H1 (cell line): ENCODE data around the gene CHRNA5. TPM values are rescaled to one million over a fixed set of nuclear protein-coding genes. Genes with fewer than 3 reads are reported as not detected.

Experiments
- CHD1 ChIP-seq: IDR thresholded peaks from 2 replicates; pipeline ENCODE4 v1.6.1; 2012; ENCODE audit warnings: low read depth, low read length, improper control_type of control experiment
- CREB1 ChIP-seq: IDR thresholded peaks from 2 replicates; pipeline ENCODE4 v1.6.1; 2012; ENCODE audit warnings: inconsistent platforms
- GABPA ChIP-seq: IDR thresholded peaks from 2 replicates; pipeline ENCODE4 v1.6.1; 2011; ENCODE audit warnings: mild to moderate bottlenecking, low read length, moderate library complexity, borderline replicate concordance; ENCODE audit not compliant: insufficient read depth
- GTF2F1 ChIP-seq: IDR thresholded peaks from 2 replicates; pipeline ENCODE4 v1.6.1; 2012; ENCODE audit warnings: low read depth, low read length, improper control_type of control experiment, borderline replicate concordance
- KDM5A ChIP-seq: fragments of 200-600 bp; IDR thresholded peaks from 2 replicates; pipeline ENCODE4 v1.7.1; 2012; ENCODE audit warnings: mild to moderate bottlenecking, low read length, inconsistent platforms, mixed read lengths
- polyA plus RNA-seq, 7 experiments: library from polyadenylated mRNA; depleted of rRNA in 3 of 7; stranded (reverse) in 5 of 7; unstranded in 2 of 7; fragments of >200 nt in 5 of 7; fragments of 200-250 nt in 2 of 7; gene quantifications; 1 replicate in 5 of 7; 2 replicates in 1 of 7; 4 replicates in 1 of 7; pipeline versions ENCODE4 v1.2.1 to v1.2.3, GENCODE V29; 2011 to 2013; ENCODE audit warnings: missing spikeins in 2 of 7, mixed read lengths in 2 of 7
- total RNA-seq: library from RNA; stranded (reverse); fragmentation: NEBNext Ultra II Directional; extraction: Animal tissue kit (Norgen Biotek cat#: 25700); gene quantifications from 2 replicates; pipeline ENCODE4 v1.2.1, GENCODE V29; 2021

Gene CHRNA5
- total and polyA plus RNA-seq, 2 of the 8 experiments (the other 6 are each of a cell fraction or from before 2014, with no cell fraction given) = 13.5 to 31.4 TPM

DNA sequence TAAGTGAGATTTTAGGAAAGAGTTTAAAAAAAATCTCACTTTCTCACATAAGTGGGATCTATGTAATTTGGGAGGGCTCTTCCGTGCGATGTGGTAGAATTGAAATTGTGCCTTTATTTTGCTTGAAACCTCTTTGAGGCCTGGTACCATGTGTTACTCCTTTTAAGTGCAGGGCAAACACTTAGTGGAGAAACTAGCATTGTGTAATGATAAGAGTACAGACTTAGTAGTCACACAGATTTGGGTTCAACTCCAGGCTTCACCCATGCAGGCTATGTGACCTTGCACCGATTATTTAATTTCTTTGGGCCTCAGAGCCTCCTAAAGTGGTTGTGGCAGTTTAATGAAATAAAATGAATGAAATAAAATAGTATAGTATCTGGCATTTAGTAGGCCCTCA, 22.7 kb upstream of the CHRNA5 start (continued):
- no peak for TF ChIP-seq KDM5A
- no peak for TF ChIP-seq CHD1
- TF ChIP-seq CREB1 = no peak
- no peak for TF ChIP-seq GABPA
- no peak for TF ChIP-seq GTF2F1
